K562 (cell line): ENCODE measurements around the gene SYDE1. TPM values are rescaled to one million over a fixed set of nuclear protein-coding genes. Genes with fewer than 3 reads are reported as not detected.

Experiments used
- ATAC-seq: fragments of 200-7000 bp; cut with Tn5 transposase; 3 replicates; pipeline ENCODE4 v1.9.1; 2020; ENCODE audit warnings: moderate library complexity
- BruUV-seq: library from RNA; stranded (reverse); fragments of 400-500 nt; replicated peaks from 2 replicates; lab custom pipeline; 2021; lab: Mats Ljungman, UMichigan
- CTCF ChIA-PET: fragments of 300-600 bp; formaldehyde crosslinking; extraction: SDS; loops from one replicate; lab custom pipeline; 2021; ENCODE audit warnings: low intra/inter-chr PET ratio; lab: Yijun Ruan, JAX
- POLR2A ChIA-PET: fragments of 300-600, 350-650 bp; sonication (Branson Sonifier 250); formaldehyde crosslinking; extraction: SDS; loops from one replicate; lab custom pipeline; 2021; ENCODE audit warnings: antibody characterized with exemption, inconsistent platforms; lab: Yijun Ruan, JAX
- DNase-seq, 4 experiments: peaks; one replicate each; pipeline versions ENCODE4 v3.0.0 to v3.0.0-alpha.2; 2011 to 2018; ENCODE audit warnings: low spot score in 3 of 4, mixed read lengths in 3 of 4; ENCODE audit errors: extremely low read depth in 1 of 4
- FAIRE-seq: peaks from 2 replicates; lab custom pipeline; 2011; peaks lifted over from hg19 to GRCh38; lab: Jason Lieb, UNC
- H2AFZ ChIP-seq: 2 replicates; pipeline ENCODE4 v1.6.0; 2011; ENCODE audit warnings: low read depth, low read length, control low read depth, inconsistent platforms
- H3K27ac ChIP-seq: fragments of 200-600 bp; 3 replicates; pipeline ENCODE4 v1.8.0; 2011; ENCODE audit warnings: low read depth, mild to moderate bottlenecking, control low read depth, inconsistent platforms, low read length, moderate library complexity, mixed read lengths; ENCODE audit errors: extremely low read depth
- H3K27me3 ChIP-seq, 2 experiments: fragments of 300-600 bp in 1 of 2; 2 replicates in 1 of 2; 3 replicates in 1 of 2; pipeline versions ENCODE4 v1.6.0 to v1.8.0; 2011; ENCODE audit warnings: inconsistent platforms in 2 of 2, low read length in 2 of 2, mild to moderate bottlenecking in 1 of 2, mixed read lengths in 1 of 2, moderate library complexity in 1 of 2; ENCODE audit not compliant: control insufficient read depth in 2 of 2, insufficient read depth in 2 of 2
- H3K36me3 ChIP-seq: fragments of 300-600 bp; 3 replicates; pipeline ENCODE4 v1.8.0; 2011; ENCODE audit warnings: mild to moderate bottlenecking, low read length, inconsistent platforms; ENCODE audit not compliant: control insufficient read depth, insufficient read depth
- H3K4me1 ChIP-seq, 2 experiments: fragments of 200-600 bp in 1 of 2; replicated peaks in 1 of 2; 2 replicates in 1 of 2; 3 replicates in 1 of 2; pipeline versions ENCODE4 v1.5.1 to v1.8.0; 2011; ENCODE audit warnings: inconsistent platforms in 2 of 2, low read length in 2 of 2, mild to moderate bottlenecking in 1 of 2, mixed read lengths in 1 of 2, moderate library complexity in 1 of 2; ENCODE audit not compliant: control insufficient read depth in 2 of 2, insufficient read depth in 2 of 2
- H3K4me2 ChIP-seq: 2 replicates; pipeline ENCODE4 v1.6.1; 2011; ENCODE audit warnings: low read length, control low read depth, inconsistent platforms, mixed read lengths; ENCODE audit not compliant: insufficient read depth
- H3K4me3 ChIP-seq: fragments of 200-600 bp; sonication (generic), shearing (Covaris generic); 2 replicates; pipeline ENCODE4 v1.5.1; 2016; ENCODE audit warnings: control low read depth, inconsistent platforms
- H3K79me2 ChIP-seq: fragments of 200-600 bp; 3 replicates; pipeline ENCODE4 v1.8.0; 2011; ENCODE audit warnings: low read length, inconsistent platforms; ENCODE audit not compliant: control insufficient read depth, insufficient read depth
- H3K9ac ChIP-seq, 2 experiments: 2 replicates each; pipeline versions ENCODE4 v1.6.0 to v1.6.1; 2011; ENCODE audit warnings: low read depth in 2 of 2, low read length in 2 of 2, control low read depth in 1 of 2, inconsistent platforms in 1 of 2, mild to moderate bottlenecking in 1 of 2, mixed read lengths in 1 of 2; ENCODE audit not compliant: insufficient read depth in 1 of 2
- H3K9me1 ChIP-seq: one replicate; pipeline ENCODE4 v1.6.0; 2011; ENCODE audit warnings: inconsistent platforms, mild to moderate bottlenecking, low read length, moderate library complexity; ENCODE audit not compliant: control insufficient read depth, insufficient read depth
- H3K9me3 ChIP-seq: replicated peaks from 2 replicates; pipeline ENCODE4 v1.5.1; 2011; ENCODE audit warnings: low read depth, low read length, inconsistent platforms; ENCODE audit not compliant: control insufficient read depth, insufficient read depth
- H4K20me1 ChIP-seq: replicated peaks from 2 replicates; pipeline ENCODE4 v1.6.1; 2011; ENCODE audit warnings: low read length, inconsistent platforms, mixed read lengths; ENCODE audit not compliant: control insufficient read depth, insufficient read depth
- ASH1L ChIP-seq: fragments of 450-650 bp; IDR thresholded peaks from 2 replicates; pipeline ENCODE4 v1.6.1; 2018; ENCODE audit warnings: borderline replicate concordance, mild to moderate bottlenecking, low read depth; ENCODE audit not compliant: partially characterized antibody
- ATF1 ChIP-seq, 2 experiments: fragments of 450-650 bp in 1 of 2; IDR thresholded peaks; 2 replicates each; pipeline ENCODE4 v1.6.1; 2016; ENCODE audit warnings: missing compliant biosample characterization in 1 of 2, missing genetic modification characterization in 1 of 2
- ATF7 ChIP-seq: fragments of 450-650 bp; IDR thresholded peaks from 2 replicates; pipeline ENCODE4 v1.7.1; 2014; ENCODE audit warnings: mild to moderate bottlenecking, moderate library complexity
- BRD4 ChIP-seq: fragments of 200-600 bp; sonication (generic); IDR thresholded peaks from 2 replicates; pipeline ENCODE4 v1.6.1; 2017; ENCODE audit warnings: inconsistent platforms
- EP300 ChIP-seq: IDR thresholded peaks from 2 replicates; pipeline ENCODE4 v1.6.1; 2012; ENCODE audit warnings: low read length, improper control_type of control experiment
- NCOA2 ChIP-seq, 2 experiments: fragments of 450-650 bp; IDR thresholded peaks; 2 replicates each; pipeline ENCODE4 v1.6.1; 2018; ENCODE audit warnings: mild to moderate bottlenecking in 2 of 2, moderate library complexity in 1 of 2; ENCODE audit not compliant: partially characterized antibody in 2 of 2
- NONO ChIP-seq, 2 experiments: fragments of 200-400 bp in 1 of 2; fragments of 450-650 bp in 1 of 2; formaldehyde crosslinking in 1 of 2; IDR thresholded peaks; 2 replicates each; pipeline ENCODE4 v1.6.1; 2017; ENCODE audit warnings: low read depth in 2 of 2, mild to moderate bottlenecking in 2 of 2, moderate library complexity in 2 of 2, low read length in 1 of 2
- NR2F6 ChIP-seq: fragments of 450-650 bp; formaldehyde crosslinking; IDR thresholded peaks from 2 replicates; pipeline ENCODE4 v1.4.0; 2020; ENCODE audit warnings: mild to moderate bottlenecking
- POLR2G ChIP-seq: fragments of 200-400 bp; formaldehyde crosslinking; IDR thresholded peaks from 2 replicates; pipeline ENCODE4 v1.6.1; 2017; ENCODE audit warnings: low read depth, mild to moderate bottlenecking, antibody characterized with exemption, low read length, moderate library complexity
- SIX5 ChIP-seq, 2 experiments: IDR thresholded peaks; 2 replicates each; pipeline ENCODE4 v1.6.1; 2011; ENCODE audit warnings: low read length in 2 of 2, borderline replicate concordance in 1 of 2, low read depth in 1 of 2, mild to moderate bottlenecking in 1 of 2, moderate library complexity in 1 of 2; ENCODE audit not compliant: insufficient read depth in 1 of 2
- XRCC5 ChIP-seq: fragments of 200-400 bp; formaldehyde crosslinking; IDR thresholded peaks from 2 replicates; pipeline ENCODE4 v1.6.1; 2017; ENCODE audit warnings: low read depth, mild to moderate bottlenecking, low read length
- ZNF668 ChIP-seq: fragments of 250-450 bp; sonication (Bioruptor Pico); IDR thresholded peaks from 2 replicates; pipeline ENCODE4 v1.8.0; 2022; ENCODE audit warnings: mild to moderate bottlenecking, inconsistent platforms
- ZNF717 ChIP-seq: fragments of 250-450 bp; sonication (Bioruptor Pico); IDR thresholded peaks from 2 replicates; pipeline ENCODE4 v1.5.0; 2021
- WGBS: fragments of 100-300 bp; shearing (Covaris generic); methylation state at CpG from one replicate; pipeline ENCODE4 v1.1.6; 2016; ENCODE audit warnings: low coverage, mixed read lengths; ENCODE audit not compliant: insufficient coverage; ENCODE audit errors: missing lambda C conversion rate; 5-methylcytosine and 5-hydroxymethylcytosine counted together
- in situ Hi-C: fragments of 300-500 bp; cut with MboI; formaldehyde crosslinking; loops from 4 replicates; pipeline ENCODE4 v1.15.0; 2018; ENCODE audit warnings: inconsistent platforms, mixed read lengths
- intact Hi-C: fragments of 100-400 bp; cut with micrococcal nuclease; formaldehyde crosslinking; loops from 2 replicates; pipeline ENCODE4 v1.14.2; 2022
- polyA plus RNA-seq, 8 experiments: library from polyadenylated mRNA; depleted of rRNA in 4 of 8; stranded (reverse) in 5 of 8; unstranded in 3 of 8; fragments of >200 nt; fragmentation: Nextera tagmentation in 2 of 8; fragmentation: Illumina TruSeq in 1 of 8; extraction: Ambion mirVana in 2 of 8; extraction: Trizol in 1 of 8; gene quantifications; 2 replicates each; pipeline versions ENCODE4 v1.2.1 to v1.2.3, GENCODE V29; 2011 to 2014; ENCODE audit warnings: inconsistent platforms in 1 of 8, missing spikeins in 1 of 8
- total RNA-seq, 7 experiments: library from RNA; depleted of rRNA in 6 of 7; stranded (reverse); fragments of >200 nt in 6 of 7; fragmentation: Illumina TruSeq in 2 of 7; extraction: Trizol in 2 of 7; gene quantifications; 2 replicates each; pipeline versions ENCODE4 v1.2.1 to v1.2.3, GENCODE V29; 2011 to 2021; ENCODE audit warnings: low replicate concordance in 1 of 7
- TF ChIP-seq, protein P1 (sequence below): fragments of 250-450 bp; sonication (Bioruptor Pico); IDR thresholded peaks from 2 replicates; pipeline ENCODE4 v1.8.0; 2022; ENCODE audit warnings: inconsistent platforms
- TF ChIP-seq, protein P2 (sequence below): fragments of 250-450 bp; sonication (Bioruptor Pico); IDR thresholded peaks from 2 replicates; pipeline ENCODE4 v1.8.0; 2022; ENCODE audit warnings: moderate library complexity, mild to moderate bottlenecking, inconsistent platforms

SYDE1 gene
- total and polyA plus RNA-seq, 9 of the 15 experiments (the other 6 are each of a cell fraction or from before 2014, with no cell fraction given): 0.04 TPM; not detected in 8

DNA sequence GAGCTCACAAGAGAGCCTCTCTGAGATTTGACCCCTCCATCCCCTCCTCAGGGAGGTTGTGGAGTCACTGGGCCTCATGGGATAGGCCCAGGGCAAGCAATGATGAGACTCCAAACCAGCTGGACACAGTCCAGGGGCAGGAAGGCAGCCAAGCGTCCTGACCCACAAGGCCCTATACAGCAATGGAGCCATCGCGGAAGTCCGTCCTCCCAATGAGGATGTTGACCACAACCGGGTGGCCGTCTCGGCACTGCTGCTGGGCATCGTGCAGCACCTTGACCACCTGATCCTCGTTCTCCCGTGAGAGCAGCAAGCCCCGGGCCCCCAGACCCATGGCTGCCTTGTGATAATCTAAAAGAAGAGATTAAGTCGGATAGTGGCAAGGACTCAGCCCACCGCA, 7.9 kb downstream of the SYDE1 start:
- Histone ChIP-seq H3K4me3 (no peak overlapping the region), H3K9me3 (no peaks in the 10 kb centered on the region; the same call in 1 of the 2 replicates), H2AFZ (no peak overlapping the region), H3K79me2 (no peaks in the 10 kb centered on the region), H3K27ac (no peak overlapping the region), H3K9ac (no peak overlapping the region), H3K36me3 (peaks cover 27% of the 10 kb centered on the region; the same call in 2 of the 3 replicates), H4K20me1 (no peaks in the 10 kb centered on the region)
- no TSS peak for BruUV-seq
- no peak for FAIRE-seq
- in situ Hi-C loops: no loop called here
- 50% methylated on average over 13 of the region's 13 CpGs for WGBS
- ATAC-seq: no peak
- TF ChIP-seq ZNF668: no peak
- TF ChIP-seq NONO (IDR thresholded peaks at IDR 0.05; ENCODE audit: low read depth in 2 of 2, low read length in 1 of 2): no peak
- no peak for TF ChIP-seq BRD4
- no peak for TF ChIP-seq NCOA2 (IDR thresholded peaks at IDR 0.05; ENCODE audit: partially characterized antibody in 2 of 2)
- TF ChIP-seq, protein P1, sequence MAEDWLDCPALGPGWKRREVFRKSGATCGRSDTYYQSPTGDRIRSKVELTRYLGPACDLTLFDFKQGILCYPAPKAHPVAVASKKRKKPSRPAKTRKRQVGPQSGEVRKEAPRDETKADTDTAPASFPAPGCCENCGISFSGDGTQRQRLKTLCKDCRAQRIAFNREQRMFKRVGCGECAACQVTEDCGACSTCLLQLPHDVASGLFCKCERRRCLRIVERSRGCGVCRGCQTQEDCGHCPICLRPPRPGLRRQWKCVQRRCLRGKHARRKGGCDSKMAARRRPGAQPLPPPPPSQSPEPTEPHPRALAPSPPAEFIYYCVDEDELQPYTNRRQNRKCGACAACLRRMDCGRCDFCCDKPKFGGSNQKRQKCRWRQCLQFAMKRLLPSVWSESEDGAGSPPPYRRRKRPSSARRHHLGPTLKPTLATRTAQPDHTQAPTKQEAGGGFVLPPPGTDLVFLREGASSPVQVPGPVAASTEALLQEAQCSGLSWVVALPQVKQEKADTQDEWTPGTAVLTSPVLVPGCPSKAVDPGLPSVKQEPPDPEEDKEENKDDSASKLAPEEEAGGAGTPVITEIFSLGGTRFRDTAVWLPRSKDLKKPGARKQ (CRISPR knock-in tag): no peak
- no peak for TF ChIP-seq NR2F6 (CRISPR knock-in tag)
- TF ChIP-seq EP300: no peak
- TF ChIP-seq, protein P2, sequence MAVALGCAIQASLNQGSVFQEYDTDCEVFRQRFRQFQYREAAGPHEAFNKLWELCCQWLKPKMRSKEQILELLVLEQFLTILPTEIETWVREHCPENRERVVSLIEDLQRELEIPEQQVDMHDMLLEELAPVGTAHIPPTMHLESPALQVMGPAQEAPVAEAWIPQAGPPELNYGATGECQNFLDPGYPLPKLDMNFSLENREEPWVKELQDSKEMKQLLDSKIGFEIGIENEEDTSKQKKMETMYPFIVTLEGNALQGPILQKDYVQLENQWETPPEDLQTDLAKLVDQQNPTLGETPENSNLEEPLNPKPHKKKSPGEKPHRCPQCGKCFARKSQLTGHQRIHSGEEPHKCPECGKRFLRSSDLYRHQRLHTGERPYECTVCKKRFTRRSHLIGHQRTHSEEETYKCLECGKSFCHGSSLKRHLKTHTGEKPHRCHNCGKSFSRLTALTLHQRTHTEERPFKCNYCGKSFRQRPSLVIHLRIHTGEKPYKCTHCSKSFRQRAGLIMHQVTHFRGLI (CRISPR knock-in tag): no peak
- no peak for TF ChIP-seq XRCC5
- TF ChIP-seq ASH1L: no peak
- TF ChIP-seq SIX5 (IDR thresholded peaks at IDR 0.05; ENCODE audit: borderline replicate concordance in 1 of 2, insufficient read depth in 1 of 2, low read depth in 1 of 2, low read length in 2 of 2): no peak
- TF ChIP-seq POLR2G: no peak
- no peak for TF ChIP-seq ZNF717 (CRISPR knock-in tag)
- no peak for TF ChIP-seq ATF7
- TF ChIP-seq ATF1 (CRISPR knock-in tag; IDR thresholded peaks at IDR 0.05): no peak
- no peak for TF ChIP-seq ATF1 (tag; IDR thresholded peaks at IDR 0.05)
- TF ChIP-seq, all 486 proteins: peak for 0
- Histone ChIP-seq H3K4me1 (peaks cover 0 to 13% of the 10 kb centered on the region in 2 experiments; a peak in 2 of 5 replicates), H3K27me3 (peaks cover 0 to 4% of the 10 kb centered on the region in 2 experiments; a peak in 3 of 5 replicates), H3K9me1 (no peaks in the 10 kb centered on the region), H3K4me2 (no peak overlapping the region)
- no peak for DNase-seq
- CTCF ChIA-PET: no interaction called here
- intact Hi-C loops: no loop called here
- POLR2A ChIA-PET: interaction anchor here (0.8 kb wide), 1 partner anchor 10 kb away, joined by 4 read pairs; a partner anchor contains a TSS
